Osteocyte (in vitro differentiated cells): ENCODE data around the gene RNF217. TPM values are rescaled to one million over a fixed set of nuclear protein-coding genes. Genes with fewer than 3 reads are reported as not detected.

ENCODE experiments used
- DNase-seq: peaks from one replicate; pipeline ENCODE4 v3.0.0; 2021; ENCODE audit warnings: mixed read lengths; ENCODE audit not compliant: unreplicated experiment; ENCODE audit errors: extremely low spot score
- H3K27ac Mint-ChIP-seq: one replicate; pipeline ENCODE4 v1.8.0; 2021; ENCODE audit warnings: mild to moderate bottlenecking, mixed read lengths; ENCODE audit not compliant: unreplicated experiment
- H3K27me3 Mint-ChIP-seq: one replicate; pipeline ENCODE4 v1.8.0; 2021; ENCODE audit warnings: mixed read lengths; ENCODE audit not compliant: unreplicated experiment
- H3K36me3 Mint-ChIP-seq: one replicate; pipeline ENCODE4 v1.8.0; 2021; ENCODE audit warnings: mixed read lengths; ENCODE audit not compliant: unreplicated experiment
- H3K4me1 Mint-ChIP-seq: one replicate; pipeline ENCODE4 v1.8.0; 2021; ENCODE audit warnings: mixed read lengths; ENCODE audit not compliant: unreplicated experiment
- H3K4me3 Mint-ChIP-seq: one replicate; pipeline ENCODE4 v1.8.0; 2021; ENCODE audit warnings: mild to moderate bottlenecking, moderate library complexity, mixed read lengths; ENCODE audit not compliant: unreplicated experiment
- H3K9me3 Mint-ChIP-seq: one replicate; pipeline ENCODE4 v1.8.0; 2021; ENCODE audit warnings: mixed read lengths; ENCODE audit not compliant: unreplicated experiment
- CTCF ChIP-seq: fragments of 200-600 bp; sonication (generic); IDR thresholded peaks from 2 replicates; pipeline ENCODE4 v1.5.0; 2021; ENCODE audit warnings: antibody characterized with exemption, mild to moderate bottlenecking, moderate library complexity
- total RNA-seq: library from RNA; stranded (reverse); gene quantifications from 2 replicates; pipeline ENCODE4 v1.2.1, GENCODE V29; 2021

Gene RNF217
- total RNA-seq, 1 donor from 2014 or later, result 75.7 TPM

- TF ChIP-seq CTCF, result no peak
- Mint-ChIP-seq H3K27me3 (no peaks in the 10 kb centered on the region), H3K9me3 (no peaks in the 10 kb centered on the region), H3K27ac (peak overlapping the region; percentile 96), H3K4me3 (no peak overlapping the region), H3K4me1 (peaks cover 97% of the 10 kb centered on the region), H3K36me3 (peaks cover 17% of the 10 kb centered on the region)
- DNase-seq, result no peak
These were observed 20.4 kb downstream of the RNF217 start for GRCh38 chr6:124982669-124983068.

GRCh38 chr6:124983383-124984083 is 21.3 kb downstream of the RNF217 start:
- Mint-ChIP-seq H3K27ac (peak overlapping the region; percentile 96), H3K9me3 (no peaks in the 10 kb centered on the region), H3K4me1 (peaks cover 97% of the 10 kb centered on the region), H3K4me3 (no peak overlapping the region), H3K36me3 (peaks cover 9% of the 10 kb centered on the region), H3K27me3 (no peaks in the 10 kb centered on the region)
- no peak for DNase-seq
- TF ChIP-seq CTCF, result no peak

- Mint-ChIP-seq H3K36me3 (peaks cover under 1% of the 10 kb centered on the region), H3K4me1 (peaks cover 90% of the 10 kb centered on the region), H3K9me3 (no peaks in the 10 kb centered on the region), H3K4me3 (peak overlapping the region; percentile 33), H3K27ac (peak overlapping the region; percentile 96), H3K27me3 (no peaks in the 10 kb centered on the region)
- DNase-seq, result no peak
- no peak for TF ChIP-seq CTCF
These were observed 22.6 kb downstream of the RNF217 start for GRCh38 chr6:124984668-124985338.

- no peak for DNase-seq
- TF ChIP-seq CTCF, result no peak
- Mint-ChIP-seq H3K4me1 (peaks cover 84% of the 10 kb centered on the region), H3K36me3 (peaks cover 10% of the 10 kb centered on the region), H3K27me3 (no peaks in the 10 kb centered on the region), H3K9me3 (no peaks in the 10 kb centered on the region), H3K27ac (peak overlapping the region; percentile 96), H3K4me3 (no peak overlapping the region)
These were observed 23.9 kb downstream of the RNF217 start for GRCh38 chr6:124986164-124986563.

- H3K4me3 Mint-ChIP-seq, result peak overlapping the region; percentile 52
- no peak for TF ChIP-seq CTCF
- peaks cover 78% of the 10 kb centered on the region for H3K4me1 Mint-ChIP-seq
- no peak for DNase-seq
- no peaks in the 10 kb centered on the region for H3K9me3 Mint-ChIP-seq
- H3K27me3 Mint-ChIP-seq, result no peaks in the 10 kb centered on the region
- peak overlapping the region; percentile 90 for H3K27ac Mint-ChIP-seq
- peaks cover 10% of the 10 kb centered on the region for H3K36me3 Mint-ChIP-seq
These were observed 25.1 kb downstream of the RNF217 start for GRCh38 chr6:124987291-124987690.
